Calu3 (cell line): ENCODE measurements around the gene SLC22A17. TPM values are rescaled to one million over a fixed set of nuclear protein-coding genes. Genes with fewer than 3 reads are reported as not detected.

Source experiments
- BruUV-seq: library from RNA; stranded (reverse); fragments of 400-500 nt; replicated peaks from 2 replicates; lab custom pipeline; 2021; lab: Mats Ljungman, UMichigan
- CTCF ChIA-PET: fragments of 300-600 bp; sonication (Branson Sonifier 250); formaldehyde crosslinking; loops from one replicate; lab custom pipeline; 2022; ENCODE audit warnings: antibody characterized with exemption; lab: Charles Lee
- DNase-seq: peaks from one replicate; pipeline ENCODE4 v3.0.0; 2022
- H3K27ac Mint-ChIP-seq: one replicate; pipeline ENCODE4 v1.8.0; 2022; ENCODE audit warnings: mixed read lengths; ENCODE audit not compliant: unreplicated experiment
- H3K27me3 Mint-ChIP-seq: one replicate; pipeline ENCODE4 v1.8.0; 2022; ENCODE audit warnings: mixed read lengths; ENCODE audit not compliant: unreplicated experiment
- H3K36me3 Mint-ChIP-seq: one replicate; pipeline ENCODE4 v1.8.0; 2022; ENCODE audit warnings: mild to moderate bottlenecking, moderate library complexity, mixed read lengths; ENCODE audit not compliant: insufficient read depth, unreplicated experiment
- H3K4me1 Mint-ChIP-seq: one replicate; pipeline ENCODE4 v1.8.0; 2022; ENCODE audit warnings: mild to moderate bottlenecking, low read depth, mixed read lengths; ENCODE audit not compliant: unreplicated experiment
- H3K4me3 Mint-ChIP-seq: one replicate; pipeline ENCODE4 v1.8.0; 2022; ENCODE audit warnings: mild to moderate bottlenecking, low read depth, moderate library complexity, mixed read lengths; ENCODE audit not compliant: unreplicated experiment
- H3K9me3 Mint-ChIP-seq: one replicate; pipeline ENCODE4 v1.8.0; 2022; ENCODE audit warnings: low read depth, mixed read lengths; ENCODE audit not compliant: unreplicated experiment
- intact Hi-C: fragments of 100-400 bp; cut with micrococcal nuclease; formaldehyde crosslinking; loops from one replicate; pipeline ENCODE4 v1.10.0; 2022; ENCODE audit not compliant: unreplicated experiment
- total RNA-seq: library from RNA; stranded (reverse); gene quantifications from 2 replicates; pipeline ENCODE4 v1.2.3, GENCODE V29; 2022
- TF ChIP-seq, protein P1 (sequence below): fragments of 200-600 bp; IDR thresholded peaks from one replicate; pipeline ENCODE4 v1.8.0; 2022; ENCODE audit warnings: antibody characterized with exemption; ENCODE audit not compliant: unreplicated experiment

The SLC22A17 gene
- total RNA-seq, 1 experiment from 2014 or later = 0.61 TPM

- Mint-ChIP-seq H3K27me3 (no peaks in the 10 kb centered on the region), H3K9me3 (no peaks in the 10 kb centered on the region), H3K27ac (peak overlapping the region; percentile 64), H3K36me3 (peaks cover 37% of the 10 kb centered on the region), H3K4me1 (peaks cover 25% of the 10 kb centered on the region), H3K4me3 (peak overlapping the region; percentile 89)
- no TSS peak for BruUV-seq
- intact Hi-C loops = loop anchor here (1.0 kb wide), 1 partner anchor 35 kb away; no protein-coding TSS in a partner anchor
- TF ChIP-seq, protein P1, sequence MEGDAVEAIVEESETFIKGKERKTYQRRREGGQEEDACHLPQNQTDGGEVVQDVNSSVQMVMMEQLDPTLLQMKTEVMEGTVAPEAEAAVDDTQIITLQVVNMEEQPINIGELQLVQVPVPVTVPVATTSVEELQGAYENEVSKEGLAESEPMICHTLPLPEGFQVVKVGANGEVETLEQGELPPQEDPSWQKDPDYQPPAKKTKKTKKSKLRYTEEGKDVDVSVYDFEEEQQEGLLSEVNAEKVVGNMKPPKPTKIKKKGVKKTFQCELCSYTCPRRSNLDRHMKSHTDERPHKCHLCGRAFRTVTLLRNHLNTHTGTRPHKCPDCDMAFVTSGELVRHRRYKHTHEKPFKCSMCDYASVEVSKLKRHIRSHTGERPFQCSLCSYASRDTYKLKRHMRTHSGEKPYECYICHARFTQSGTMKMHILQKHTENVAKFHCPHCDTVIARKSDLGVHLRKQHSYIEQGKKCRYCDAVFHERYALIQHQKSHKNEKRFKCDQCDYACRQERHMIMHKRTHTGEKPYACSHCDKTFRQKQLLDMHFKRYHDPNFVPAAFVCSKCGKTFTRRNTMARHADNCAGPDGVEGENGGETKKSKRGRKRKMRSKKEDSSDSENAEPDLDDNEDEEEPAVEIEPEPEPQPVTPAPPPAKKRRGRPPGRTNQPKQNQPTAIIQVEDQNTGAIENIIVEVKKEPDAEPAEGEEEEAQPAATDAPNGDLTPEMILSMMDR = no peak
- CTCF ChIA-PET = interaction anchor here (0.6 to 2.7 kb wide), 7 partner anchors 10 to 505 kb away, joined by 3 to 8 read pairs (median 5); partner anchors contain the start of gene PABPN1
- no peak for DNase-seq
These were observed 52.6 kb downstream of the SLC22A17 start for GRCh38 chr14:23299986-23300686.

GRCh38 chr14:23299211-23299957 is 53.3 kb downstream of the SLC22A17 start:
- H3K27me3 Mint-ChIP-seq = no peaks in the 10 kb centered on the region
- H3K9me3 Mint-ChIP-seq = no peaks in the 10 kb centered on the region
- BruUV-seq = TSS peak; percentile 90
- peak; percentile 49 for DNase-seq
- peaks cover 25% of the 10 kb centered on the region for H3K4me1 Mint-ChIP-seq
- H3K4me3 Mint-ChIP-seq = peak overlapping the region; percentile 89
- peak overlapping the region; percentile 31 for H3K27ac Mint-ChIP-seq
- intact Hi-C loops = loop anchor here (1.0 kb wide), 1 partner anchor 34 kb away; no protein-coding TSS in a partner anchor
- peaks cover 39% of the 10 kb centered on the region for H3K36me3 Mint-ChIP-seq
- TF ChIP-seq, protein P1 = no peak
- CTCF ChIA-PET = interaction anchor here (2.7 kb wide), 1 partner anchor 9 kb away, joined by 8 read pairs; no protein-coding TSS in a partner anchor

DNA sequence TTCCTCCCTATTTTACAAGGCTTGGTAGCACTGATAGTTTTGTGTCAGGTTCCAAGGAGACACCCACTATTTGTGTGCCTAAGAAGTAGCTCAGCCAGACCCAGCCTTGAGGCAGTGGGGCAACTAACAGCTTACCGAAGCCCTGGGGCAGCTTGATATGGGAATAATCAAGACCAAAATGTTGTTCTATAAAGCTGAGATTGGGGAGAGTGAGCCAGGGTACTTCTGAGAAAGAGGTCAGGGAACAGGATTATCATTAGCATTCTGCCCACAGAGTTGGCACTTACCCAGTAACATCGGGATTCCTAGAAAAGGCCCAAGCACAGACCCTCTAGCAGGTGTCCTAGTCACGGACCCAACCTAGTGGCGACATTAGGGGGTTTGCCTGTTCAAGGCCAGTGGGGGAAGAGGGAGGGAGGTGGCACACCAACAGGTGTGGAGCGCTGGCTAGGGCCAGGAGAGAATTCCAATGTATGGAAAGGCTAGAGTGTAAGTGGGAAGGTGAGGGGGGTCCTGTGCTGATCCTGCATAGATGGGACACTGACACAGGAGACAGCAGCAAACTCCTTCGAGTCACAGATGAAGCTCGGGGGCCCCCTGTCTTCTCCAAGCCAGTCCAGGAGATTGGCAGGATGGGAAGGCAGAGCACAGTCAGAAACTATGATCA is 54.9 kb downstream of the SLC22A17 start:
- TF ChIP-seq, protein P1 = no peak
- peaks cover 37% of the 10 kb centered on the region for H3K36me3 Mint-ChIP-seq
- no peaks in the 10 kb centered on the region for H3K9me3 Mint-ChIP-seq
- H3K4me3 Mint-ChIP-seq = no peak overlapping the region
- no peak for DNase-seq
- intact Hi-C loops = no loop called here
- no TSS peak for BruUV-seq
- H3K27ac Mint-ChIP-seq = no peak overlapping the region
- peaks cover 25% of the 10 kb centered on the region for H3K4me1 Mint-ChIP-seq
- H3K27me3 Mint-ChIP-seq = no peaks in the 10 kb centered on the region
- CTCF ChIA-PET = no interaction called here

DNA sequence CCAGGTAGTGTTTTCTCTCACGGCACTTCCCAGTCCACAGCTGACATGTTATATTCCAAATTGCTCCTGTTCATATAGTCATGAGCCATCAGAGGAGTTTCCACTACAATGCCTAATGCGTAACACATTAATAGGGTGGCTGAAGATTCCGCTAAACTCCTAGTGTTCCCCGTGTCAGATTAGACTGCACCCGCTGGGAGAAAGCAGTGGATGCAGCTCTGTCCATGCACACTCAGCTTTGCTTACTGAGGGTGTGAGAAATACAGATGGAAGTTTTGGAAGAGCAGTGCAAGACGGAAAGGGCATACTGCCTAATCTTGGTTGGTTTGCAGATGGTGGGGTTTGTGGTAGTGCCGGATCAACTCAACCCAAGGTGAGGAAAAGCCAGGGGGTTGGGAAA is 55.6 kb downstream of the SLC22A17 start:
- TF ChIP-seq, protein P1 = no peak
- intact Hi-C loops = no loop called here
- Mint-ChIP-seq H3K4me3 (no peak overlapping the region), H3K9me3 (no peaks in the 10 kb centered on the region), H3K36me3 (peaks cover 31% of the 10 kb centered on the region), H3K27me3 (no peaks in the 10 kb centered on the region), H3K4me1 (peaks cover 25% of the 10 kb centered on the region), H3K27ac (no peak overlapping the region)
- DNase-seq = no peak
- CTCF ChIA-PET = no interaction called here
- BruUV-seq = no TSS peak
